Activated CD4-positive, alpha-beta T cell treated with anti-CD3 and anti-CD28 coated beads for 24 hours (primary cell): ENCODE measurements around the gene ABCB8.

ENCODE experiments used
- DNase-seq, 2 donors: peaks; one replicate each; pipeline ENCODE4 v3.0.0-alpha.2; 2020; ENCODE audit warnings: low read depth in 2 of 2

The ABCB8 gene

DNA sequence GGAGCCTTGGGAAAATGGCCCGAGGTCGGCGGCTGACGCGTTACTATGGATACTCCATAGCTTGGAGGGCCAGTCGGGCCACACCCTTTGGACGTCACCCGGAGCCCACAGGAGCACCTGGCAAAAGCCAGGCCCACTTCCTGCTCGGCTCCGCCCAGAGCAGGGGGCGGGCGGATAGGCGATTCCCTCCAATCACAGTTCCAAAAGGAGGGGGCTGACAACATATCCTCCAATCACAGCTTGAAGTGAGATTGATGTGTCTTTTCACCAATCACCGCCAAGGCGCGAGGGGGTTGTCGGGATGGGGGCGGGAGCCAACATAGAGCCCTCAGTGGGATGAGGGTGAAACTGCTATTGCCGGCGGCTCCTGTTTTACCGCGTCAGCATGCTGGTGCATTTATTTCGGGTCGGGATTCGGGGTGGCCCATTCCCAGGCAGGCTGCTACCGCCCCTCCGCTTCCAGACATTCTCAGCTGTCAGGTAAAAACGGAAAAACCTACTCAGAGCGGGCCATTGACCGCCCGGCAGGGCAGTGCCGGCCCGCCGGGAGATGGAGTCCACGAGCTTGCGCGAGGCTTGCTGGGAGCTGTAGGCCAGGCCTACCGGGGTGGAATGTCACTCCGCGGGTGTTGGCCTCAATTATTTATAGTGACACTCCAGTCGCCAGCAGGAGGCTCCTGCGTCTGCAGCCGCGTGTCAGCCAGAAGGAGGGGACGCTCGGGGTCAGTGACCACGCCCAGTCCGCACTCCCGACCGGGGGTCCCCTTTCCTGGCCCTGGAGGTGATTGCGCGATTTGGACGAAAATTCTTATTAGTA is at the start of gene ABCB8:
ABCB8 (plus strand) TSS at position 320 of the 817 bp plus-strand sequence; CDS start at position 386, 66 bp downstream.
- DNase-seq: peak; percentile 96 to 97

DNA sequence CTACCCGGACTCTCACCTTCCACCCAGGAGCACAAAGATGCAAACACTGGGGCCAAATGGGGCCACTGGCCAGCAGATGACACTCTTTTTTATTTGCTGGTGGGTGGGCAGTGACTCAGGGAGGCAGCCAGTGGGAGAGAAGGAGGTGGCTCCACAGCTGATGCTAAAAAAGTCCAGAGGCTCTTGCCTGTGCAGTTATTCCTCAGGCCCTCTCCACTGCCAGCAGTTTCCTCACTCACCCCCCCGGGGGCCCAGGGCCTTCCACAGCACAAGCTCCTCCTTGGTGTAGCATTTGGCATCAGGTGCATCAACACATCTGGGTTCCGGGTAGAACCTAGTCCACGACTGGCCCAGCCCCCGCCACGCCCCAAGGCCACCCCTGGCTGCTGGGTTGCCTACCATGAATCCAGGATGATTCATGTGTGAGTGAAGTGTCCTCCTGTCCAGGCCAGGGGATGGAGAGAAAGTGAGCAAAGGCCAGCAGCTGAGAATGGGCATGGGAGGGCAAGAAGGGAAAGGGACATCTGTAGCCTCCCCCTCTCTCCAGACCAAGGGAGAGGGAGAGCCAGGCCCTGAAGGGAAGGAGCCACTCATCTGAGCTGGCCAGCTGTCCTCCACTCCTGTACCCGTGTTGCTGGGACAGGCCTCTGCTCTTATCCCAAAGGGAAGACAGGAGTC is 48.4 kb upstream of the ABCB8 start:
- no peak for DNase-seq

GRCh38 chr7:150980663-150981062 is 47.6 kb upstream of the ABCB8 start:
- DNase-seq: no peak

- no peak for DNase-seq
These were observed 46.6 kb upstream of the ABCB8 start for GRCh38 chr7:150981644-150982043.

DNA sequence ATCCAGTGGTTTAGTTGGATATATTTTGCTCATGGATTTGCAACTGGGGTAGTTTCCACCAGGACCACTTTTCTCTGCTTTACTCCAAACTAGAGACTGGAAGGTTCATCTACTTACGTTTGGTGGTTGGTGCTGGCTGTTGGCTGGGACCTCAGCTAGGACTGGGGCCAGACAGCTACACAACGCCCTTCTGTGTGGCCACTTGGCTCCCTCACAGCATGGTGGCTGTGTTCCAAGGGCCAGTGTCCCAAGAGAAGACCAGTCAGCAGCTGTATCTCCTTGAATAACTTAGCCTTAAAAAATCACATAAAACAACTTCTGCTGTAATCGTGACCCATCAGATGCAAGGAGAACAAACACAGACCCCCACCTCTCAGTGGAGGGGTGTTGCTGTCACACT is 45.9 kb upstream of the ABCB8 start:
- no peak for DNase-seq

DNA sequence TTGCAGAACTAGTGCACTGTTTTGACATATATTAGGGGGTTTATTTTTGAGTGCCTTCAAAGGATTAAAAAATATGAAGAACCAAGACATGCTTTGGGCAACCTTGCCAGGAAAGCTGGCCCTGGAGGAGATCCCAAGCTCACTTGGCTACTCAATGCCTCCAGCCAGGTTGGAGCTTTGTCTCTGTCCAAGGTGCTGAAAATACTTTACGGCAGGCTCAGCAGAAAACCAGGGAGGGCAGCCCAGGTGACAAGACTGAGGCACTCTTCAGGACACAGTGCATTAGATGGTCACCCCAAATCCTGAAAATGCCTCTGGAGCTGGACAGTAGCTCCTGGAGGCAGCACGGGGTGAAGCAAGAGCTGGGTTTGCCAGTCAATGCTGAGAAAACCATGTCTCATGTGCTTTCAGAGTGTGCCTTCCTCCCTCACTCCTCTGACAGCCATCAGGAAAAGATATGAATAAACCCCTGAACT is 44.3 kb upstream of the ABCB8 start:
- DNase-seq: no peak

DNA sequence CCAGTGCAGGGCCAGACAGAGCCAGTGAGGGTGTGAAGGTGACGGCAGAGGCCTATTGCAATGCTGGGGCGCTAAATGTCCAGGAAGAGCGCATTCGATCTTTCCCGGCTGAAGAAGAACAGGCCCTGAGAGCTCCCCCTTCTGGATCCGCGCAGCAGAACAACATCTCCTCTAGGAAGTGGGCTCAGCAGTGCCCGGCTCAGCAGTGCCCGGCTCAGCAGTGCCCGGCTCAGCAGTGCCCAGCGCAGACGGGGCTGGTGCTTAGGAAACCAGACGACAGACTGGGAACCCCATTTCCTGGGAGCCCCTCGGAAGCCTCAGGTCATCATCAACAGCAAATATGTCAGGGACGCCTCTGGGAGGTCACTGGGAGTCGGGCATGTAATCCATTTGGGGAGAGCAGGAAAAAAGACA is 42.1 kb upstream of the ABCB8 start:
- peak; percentile 50 to 52 for DNase-seq

DNA sequence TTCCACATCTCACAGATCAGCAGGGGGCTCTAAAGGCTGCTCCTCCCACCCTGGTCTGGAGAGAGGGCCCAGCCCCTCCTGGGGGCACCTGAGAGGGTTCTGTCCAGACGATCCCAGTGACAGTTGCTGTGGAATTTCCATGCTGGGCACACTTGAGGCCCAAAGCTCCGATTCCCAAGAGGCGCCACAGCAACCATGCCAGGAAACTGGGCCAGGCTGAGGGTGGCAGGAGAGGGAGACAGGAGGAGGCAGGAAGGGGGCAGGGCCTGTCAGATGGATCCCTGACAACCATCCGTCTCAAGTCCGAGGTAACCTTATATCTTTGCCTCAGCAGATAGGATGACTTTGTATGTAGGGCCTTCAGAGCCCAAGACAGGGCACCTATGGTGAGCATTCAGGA is 41.7 kb upstream of the ABCB8 start:
- no peak for DNase-seq

DNA sequence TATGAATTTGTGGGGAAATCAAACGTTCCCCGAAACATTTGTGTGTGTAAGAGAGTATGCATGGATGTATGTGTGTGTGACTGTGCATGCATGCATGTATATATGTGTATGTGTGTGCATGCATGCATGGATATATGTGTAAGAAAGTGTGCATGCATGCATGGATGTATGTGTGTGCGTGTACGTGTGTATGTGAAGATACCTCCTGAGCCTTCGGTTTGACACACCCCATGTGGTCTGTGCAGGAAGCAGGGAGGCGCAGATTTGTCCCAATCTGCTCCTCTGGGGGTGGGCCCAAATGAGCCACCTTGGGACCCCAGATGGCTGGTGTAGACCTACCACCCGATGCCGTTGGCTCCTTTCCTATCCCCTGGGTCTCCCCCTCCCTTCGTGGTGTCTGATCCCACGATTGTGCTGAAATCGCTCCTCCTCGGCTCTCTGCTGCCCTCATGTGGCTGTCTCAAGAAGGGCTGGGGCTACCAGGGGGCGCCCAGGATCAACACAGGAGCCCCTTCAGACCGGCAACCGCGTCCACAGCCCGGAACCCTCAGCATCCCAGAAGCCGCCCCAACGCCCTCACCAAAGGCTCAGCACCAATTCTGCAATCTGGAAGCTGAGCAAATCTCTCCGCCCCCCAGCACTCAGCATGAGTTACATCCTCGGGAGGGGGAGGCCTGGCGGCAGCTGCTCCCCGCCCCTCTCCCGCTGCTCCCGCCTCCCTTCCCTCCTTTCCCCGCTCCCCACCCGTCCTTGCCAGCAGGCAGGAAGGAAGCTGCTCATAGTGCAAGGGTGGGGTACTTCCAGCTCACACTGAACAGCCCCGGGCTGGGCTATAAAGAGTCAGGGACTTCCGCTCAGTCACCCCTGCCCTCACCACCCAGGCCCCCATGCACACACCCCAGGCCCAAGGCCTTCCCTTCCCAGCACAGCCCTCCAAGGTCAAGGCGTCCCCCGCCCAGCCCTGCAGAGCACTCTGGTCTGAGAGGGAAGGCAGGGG is 39.7 kb upstream of the ABCB8 start:
- DNase-seq: peak; percentile 56 to 61

GRCh38 chr7:150989456-150989855 is 38.8 kb upstream of the ABCB8 start:
- no peak for DNase-seq

DNA sequence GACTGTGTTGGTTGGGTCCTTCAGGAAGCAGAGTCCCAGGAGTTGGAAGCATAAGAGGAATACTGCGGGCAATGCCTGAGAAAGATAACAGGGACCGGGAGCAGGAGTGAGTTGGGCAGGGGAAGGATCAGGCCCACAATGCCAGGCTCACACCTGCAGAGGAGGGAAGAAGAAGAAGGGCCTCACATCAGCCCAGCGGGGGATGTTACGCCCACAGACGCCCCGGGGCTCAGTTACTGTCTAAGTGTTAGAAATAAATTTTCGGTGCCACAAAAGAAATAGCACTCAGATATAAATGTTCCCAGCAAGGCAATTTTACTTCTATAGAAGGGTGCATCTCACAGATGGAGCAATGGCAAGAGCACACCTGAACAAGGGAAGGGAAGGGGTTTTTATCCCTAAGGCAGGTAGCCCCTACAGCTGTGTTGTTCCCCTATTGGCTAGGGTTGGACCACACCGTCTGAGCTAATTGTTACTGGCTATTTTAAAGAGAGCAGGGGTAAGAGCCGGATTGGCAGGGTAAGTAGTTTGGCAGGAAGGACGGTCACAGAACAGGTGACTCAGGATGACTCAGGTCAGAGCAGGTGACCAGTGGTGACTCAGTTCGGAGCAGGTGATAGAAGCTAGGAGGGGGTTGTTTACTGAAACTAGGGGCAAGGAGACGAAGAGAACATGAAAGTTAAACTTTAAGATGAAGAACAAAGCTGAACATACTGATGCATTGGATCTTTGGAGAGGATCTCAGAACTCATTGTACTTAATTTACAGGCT is 37.6 kb upstream of the ABCB8 start, which contains the start of gene NOS3:
NOS3 (plus strand) TSS at position 602 of the 771 bp plus-strand sequence. CDS start 2,787 bp downstream, outside the sequence.
- DNase-seq: no peak

DNA sequence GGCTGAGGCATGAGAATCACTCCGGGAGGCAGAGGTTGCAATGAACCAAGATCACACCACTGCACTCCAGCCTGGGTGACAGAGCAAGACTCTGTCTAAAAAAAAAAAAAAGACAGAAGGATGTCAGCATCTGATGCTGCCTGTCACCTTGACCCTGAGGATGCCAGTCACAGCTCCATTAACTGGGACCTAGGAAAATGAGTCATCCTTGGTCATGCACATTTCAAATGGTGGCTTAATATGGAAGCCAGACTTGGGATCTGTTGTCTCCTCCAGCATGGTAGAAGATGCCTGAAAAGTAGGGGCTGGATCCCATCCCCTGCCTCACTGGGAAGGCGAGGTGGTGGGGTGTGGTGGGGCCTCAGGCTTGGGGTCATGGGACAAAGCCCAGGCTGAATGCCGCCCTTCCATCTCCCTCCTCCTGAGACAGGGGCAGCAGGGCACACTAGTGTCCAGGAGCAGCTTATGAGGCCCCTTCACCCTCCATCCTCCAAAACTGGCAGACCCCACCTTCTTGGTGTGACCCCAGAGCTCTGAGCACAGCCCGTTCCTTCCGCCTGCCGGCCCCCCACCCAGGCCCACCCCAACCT is 36.1 kb upstream of the ABCB8 start:
- DNase-seq: no peak

DNA sequence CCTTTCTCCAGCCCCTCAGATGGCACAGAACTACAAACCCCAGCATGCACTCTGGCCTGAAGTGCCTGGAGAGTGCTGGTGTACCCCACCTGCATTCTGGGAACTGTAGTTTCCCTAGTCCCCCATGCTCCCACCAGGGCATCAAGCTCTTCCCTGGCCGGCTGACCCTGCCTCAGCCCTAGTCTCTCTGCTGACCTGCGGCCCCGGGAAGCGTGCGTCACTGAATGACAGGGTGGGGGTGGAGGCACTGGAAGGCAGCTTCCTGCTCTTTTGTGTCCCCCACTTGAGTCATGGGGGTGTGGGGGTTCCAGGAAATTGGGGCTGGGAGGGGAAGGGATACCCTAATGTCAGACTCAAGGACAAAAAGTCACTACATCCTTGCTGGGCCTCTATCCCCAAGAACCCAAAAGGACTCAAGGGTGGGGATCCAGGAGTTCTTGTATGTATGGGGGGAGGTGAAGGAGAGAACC is 35.4 kb upstream of the ABCB8 start:
- no peak for DNase-seq

GRCh38 chr7:150993511-150993910 is 34.7 kb upstream of the ABCB8 start:
- no peak for DNase-seq

- DNase-seq: no peak
These were observed 34.0 kb upstream of the ABCB8 start for GRCh38 chr7:150994141-150994837.

GRCh38 chr7:150994838-150995510 is 33.3 kb upstream of the ABCB8 start:
- no peak for DNase-seq

- no peak for DNase-seq
These were observed 31.7 kb upstream of the ABCB8 start for GRCh38 chr7:150996376-150997074.

DNA sequence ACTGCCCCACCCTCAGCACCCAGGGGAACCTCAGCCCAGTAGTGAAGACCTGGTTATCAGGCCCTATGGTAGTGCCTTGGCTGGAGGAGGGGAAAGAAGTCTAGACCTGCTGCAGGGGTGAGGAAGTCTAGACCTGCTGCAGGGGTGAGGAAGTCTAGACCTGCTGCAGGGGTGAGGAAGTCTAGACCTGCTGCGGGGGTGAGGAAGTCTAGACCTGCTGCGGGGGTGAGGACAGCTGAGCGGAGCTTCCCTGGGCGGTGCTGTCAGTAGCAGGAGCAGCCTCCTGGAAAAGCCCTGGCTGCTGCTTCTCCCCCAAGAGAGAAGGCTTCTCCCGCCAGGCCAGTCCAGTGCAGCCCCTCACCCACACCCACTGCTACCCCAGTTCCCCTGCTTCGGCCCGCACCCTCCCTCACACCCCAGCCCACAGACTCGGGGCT is 31.2 kb upstream of the ABCB8 start:
- no peak for DNase-seq
